Erythroblast (primary cell): ENCODE data around the gene MYB.

Experiments used
- GATA1 ChIP-seq: IDR thresholded peaks from 2 replicates; pipeline ENCODE4 v1.6.1; 2011; ENCODE audit warnings: low read depth, mild to moderate bottlenecking, control low read depth, low read length, moderate library complexity
- POLR2A ChIP-seq: IDR thresholded peaks from 2 replicates; pipeline ENCODE4 v1.6.1; 2011; ENCODE audit warnings: mild to moderate bottlenecking, low read length

GRCh38 chr6:135226537-135226936, 45.4 kb downstream of the MYB start:
- TF ChIP-seq POLR2A (no peak), GATA1 (no peak)
